Small intestine (tissue), 7 donors: Measurements from ENCODE around the gene ELMO1. TPM values are rescaled to one million over a fixed set of nuclear protein-coding genes. Genes with fewer than 3 reads are reported as not detected.

ENCODE experiments used
- DNase-seq, 2 donors: peaks; one replicate each; pipeline versions ENCODE4 v3.0.0 to v3.0.0-alpha.2; 2013
- FAIRE-seq: peaks from 2 replicates; lab custom pipeline; 2012; peaks lifted over from hg19 to GRCh38; lab: Jason Lieb, UNC
- H3K27ac ChIP-seq, 3 donors: one replicate each; pipeline ENCODE4 v1.5.1; 2013; ENCODE audit warnings: low read length in 2 of 3, mild to moderate bottlenecking in 2 of 3, control low read depth in 1 of 3, inconsistent platforms in 1 of 3, low read depth in 1 of 3, moderate library complexity in 1 of 3
- H3K27me3 ChIP-seq, 3 donors: one replicate each; pipeline ENCODE4 v1.6.1; 2013; ENCODE audit warnings: low read length in 3 of 3, inconsistent platforms in 1 of 3; ENCODE audit not compliant: control insufficient read depth in 3 of 3, insufficient read depth in 3 of 3
- H3K36me3 ChIP-seq, 3 donors: one replicate each; pipeline ENCODE4 v1.6.1; 2013; ENCODE audit warnings: low read length in 3 of 3, inconsistent platforms in 1 of 3, low read depth in 1 of 3, mild to moderate bottlenecking in 1 of 3, moderate library complexity in 1 of 3; ENCODE audit not compliant: control insufficient read depth in 3 of 3, insufficient read depth in 2 of 3
- H3K4me1 ChIP-seq, 3 donors: one replicate each; pipeline ENCODE4 v1.6.1; 2013; ENCODE audit warnings: low read length in 2 of 3, inconsistent platforms in 1 of 3, low read depth in 1 of 3, mild to moderate bottlenecking in 1 of 3, moderate library complexity in 1 of 3; ENCODE audit not compliant: control insufficient read depth in 3 of 3, insufficient read depth in 2 of 3
- H3K4me3 ChIP-seq, 3 donors: one replicate each; pipeline ENCODE4 v1.5.1; 2013; ENCODE audit warnings: low read length in 3 of 3, control low read depth in 1 of 3, inconsistent platforms in 1 of 3, low read depth in 1 of 3, mild to moderate bottlenecking in 1 of 3, moderate library complexity in 1 of 3
- H3K9me3 ChIP-seq, 2 donors: one replicate each; pipeline ENCODE4 v1.6.1; 2013; ENCODE audit warnings: low read depth in 1 of 2, low read length in 1 of 2; ENCODE audit not compliant: control insufficient read depth in 2 of 2, insufficient read depth in 1 of 2
- WGBS, 3 donors: extraction: QIAGEN DNeasy Blood & Tissue Kit; methylation state at CpG; one replicate each; pipeline ENCODE4 v1.1.7; 2013; 5-methylcytosine and 5-hydroxymethylcytosine counted together
- polyA plus RNA-seq, 4 donors: library from polyadenylated mRNA; stranded (reverse) in 3 of 4; unstranded in 1 of 4; fragments of 200-250 nt in 3 of 4; fragments of 120-200 nt in 1 of 4; gene quantifications; one replicate each; pipeline versions ENCODE4 v1.2.1 to v1.2.3, GENCODE V29; 2013
- donor health status: healthy with polysubstance abuse.
- donor health status: control.
- donor health status: control.
- donor health status: Bipolar disorder and iron deficiency.
- donor health status: healthy.

Gene ELMO1
- polyA plus RNA-seq, 4 donors: 1.8 to 9.3 (median 7.3) TPM

GRCh38 chr7:37176079-37176478 is 272.6 kb downstream of the ELMO1 start:
- Histone ChIP-seq H3K27ac (no peak overlapping the region), H3K4me1 (no peaks in the 10 kb centered on the region), H3K4me3 (no peak overlapping the region), H3K9me3 (peaks cover 0 to 4% of the 10 kb centered on the region in 2 donors), H3K27me3 (no peaks in the 10 kb centered on the region), H3K36me3 (no peaks in the 10 kb centered on the region)
- FAIRE-seq (no peak), DNase-seq (no peak)
- 24 to 59% (median 51%) methylated on average over 3 of the region's 3 CpGs for WGBS, 3 donors

- H3K9me3 ChIP-seq: peaks cover 0 to 4% of the 10 kb centered on the region in 2 donors
- WGBS, 3 donors: 94 to 96% (median 94%) methylated on average over 5 of the region's 5 CpGs
- H3K36me3 ChIP-seq: no peaks in the 10 kb centered on the region
- no peak overlapping the region for H3K27ac ChIP-seq
- DNase-seq (no peak), FAIRE-seq (no peak)
- no peak overlapping the region for H3K4me3 ChIP-seq
- H3K4me1 ChIP-seq: no peaks in the 10 kb centered on the region
- no peaks in the 10 kb centered on the region for H3K27me3 ChIP-seq
These were observed 274.2 kb downstream of the ELMO1 start for GRCh38 chr7:37174460-37174859.

GRCh38 chr7:37173670-37174069 is 275.0 kb downstream of the ELMO1 start:
- no peak for DNase-seq
- H3K9me3 ChIP-seq: peaks cover 0 to 4% of the 10 kb centered on the region in 2 donors

GRCh38 chr7:37162106-37162505 is 286.6 kb downstream of the ELMO1 start:
- Histone ChIP-seq H3K4me1 (no peaks in the 10 kb centered on the region), H3K36me3 (no peaks in the 10 kb centered on the region), H3K9me3 (no peaks in the 10 kb centered on the region), H3K4me3 (no peak overlapping the region), H3K27ac (no peak overlapping the region), H3K27me3 (peaks cover 0 to 2% (median 0%) of the 10 kb centered on the region in 3 donors)
- FAIRE-seq (no peak), DNase-seq (no peak)
- 54 to 64% (median 61%) methylated on average over 5 of the region's 5 CpGs for WGBS, 3 donors

More at GRCh38 chr7:37173670-37174069, 275.0 kb downstream of the ELMO1 start:
- FAIRE-seq: no peak
- Histone ChIP-seq H3K4me1 (no peaks in the 10 kb centered on the region), H3K27ac (no peak overlapping the region), H3K4me3 (no peak overlapping the region), H3K27me3 (no peaks in the 10 kb centered on the region), H3K36me3 (no peaks in the 10 kb centered on the region)
- 41 to 82% (median 74%) methylated on average over 2 of the region's 2 CpGs for WGBS, 3 donors

GRCh38 chr7:37160656-37161055 is 288.0 kb downstream of the ELMO1 start:
- no peak overlapping the region for H3K4me3 ChIP-seq
- H3K4me1 ChIP-seq: no peaks in the 10 kb centered on the region
- H3K27me3 ChIP-seq: peaks cover 0 to 2% (median 0%) of the 10 kb centered on the region in 3 donors
- no peak overlapping the region for H3K27ac ChIP-seq
- no peaks in the 10 kb centered on the region for H3K36me3 ChIP-seq
- DNase-seq (no peak), FAIRE-seq (no peak)
- no peaks in the 10 kb centered on the region for H3K9me3 ChIP-seq
- WGBS, 3 donors: 61 to 77% (median 72%) methylated on average over 2 of the region's 2 CpGs

GRCh38 chr7:37153376-37153775 is 295.3 kb downstream of the ELMO1 start:
- Histone ChIP-seq H3K4me1 (peaks cover 0 to 6% (median 0%) of the 10 kb centered on the region in 3 donors), H3K4me3 (no peak overlapping the region), H3K36me3 (no peaks in the 10 kb centered on the region), H3K27me3 (no peaks in the 10 kb centered on the region), H3K9me3 (no peaks in the 10 kb centered on the region), H3K27ac (no peak overlapping the region)
- no peak for FAIRE-seq
- 74 to 88% (median 82%) methylated on average over 6 of the region's 6 CpGs for WGBS, 3 donors
- DNase-seq: no peak

GRCh38 chr7:37151741-37152413 is 296.8 kb downstream of the ELMO1 start:
- H3K4me3 ChIP-seq: no peak overlapping the region
- no peaks in the 10 kb centered on the region for H3K27me3 ChIP-seq
- no peak for FAIRE-seq
- no peaks in the 10 kb centered on the region for H3K36me3 ChIP-seq
- WGBS, 3 donors: 88 to 95% (median 91%) methylated on average over 7 of the region's 7 CpGs
- DNase-seq: no peak
- peaks cover 0 to 6% (median 0%) of the 10 kb centered on the region in 3 donors for H3K4me1 ChIP-seq
- no peak overlapping the region for H3K27ac ChIP-seq
- no peaks in the 10 kb centered on the region for H3K9me3 ChIP-seq

- DNase-seq: no peak
- no peak for FAIRE-seq
- no peak overlapping the region for H3K27ac ChIP-seq
- no peaks in the 10 kb centered on the region for H3K27me3 ChIP-seq
- no peak overlapping the region for H3K4me3 ChIP-seq
- no peaks in the 10 kb centered on the region for H3K36me3 ChIP-seq
- peaks cover 0 to 6% (median 0%) of the 10 kb centered on the region in 3 donors for H3K4me1 ChIP-seq
- H3K9me3 ChIP-seq: no peaks in the 10 kb centered on the region
- WGBS, 3 donors: 88 to 92% (median 91%) methylated on average over 4 of the region's 4 CpGs
These were observed 297.8 kb downstream of the ELMO1 start for GRCh38 chr7:37150856-37151255.
